B cell (primary cell): ENCODE results near the gene MTUS2. TPM values are rescaled to one million over a fixed set of nuclear protein-coding genes. Genes with fewer than 3 reads are reported as not detected.

Experiments
- ATAC-seq: fragments of 200-7000 bp; cut with Tn5 transposase; one replicate; pipeline ENCODE4 v1.10.0; 2021; ENCODE audit warnings: low read depth, mild to moderate bottlenecking, moderate number of reproducible peaks, moderate library complexity
- CTCF ChIA-PET: fragments of 350-600 bp; sonication (Branson Sonifier 250); formaldehyde crosslinking; loops from one replicate; lab custom pipeline; 2021; ENCODE audit warnings: antibody characterized with exemption, inconsistent platforms; lab: Charles Lee
- POLR2A ChIA-PET: fragments of 350-600 bp; sonication (Branson Sonifier 250); formaldehyde crosslinking; loops from one replicate; lab custom pipeline; 2021; ENCODE audit warnings: antibody characterized with exemption; lab: Charles Lee
- DNase-seq: peaks from one replicate; pipeline ENCODE4 v3.0.0; 2013
- H2AFZ ChIP-seq: 2 replicates; pipeline ENCODE4 v1.6.1; 2012; ENCODE audit warnings: mild to moderate bottlenecking, low read depth, low read length; ENCODE audit not compliant: insufficient read depth, poor library complexity, severe bottlenecking
- H3K27ac ChIP-seq, 2 donors: 1 replicate in 1 of 2; 2 replicates in 1 of 2; pipeline ENCODE4 v1.5.1; 2012 to 2013; ENCODE audit warnings: low read length in 2 of 2, mild to moderate bottlenecking in 2 of 2, moderate library complexity in 1 of 2
- H3K27me3 ChIP-seq, 4 experiments: fragments of 200-600 bp in 1 of 4; sonication (generic) in 1 of 4; replicated peaks in 1 of 4; 1 replicate in 2 of 4; 2 replicates in 2 of 4; pipeline versions ENCODE4 v1.6.1 to v1.7.0; 2013 to 2016; ENCODE audit warnings: low read length in 3 of 4, mild to moderate bottlenecking in 2 of 4, mixed read lengths in 1 of 4, moderate library complexity in 1 of 4; ENCODE audit not compliant: insufficient read depth in 4 of 4, control insufficient read depth in 3 of 4; ENCODE audit errors: control extremely low read depth in 1 of 4
- H3K36me3 ChIP-seq, 2 experiments: replicated peaks in 1 of 2; 1 replicate in 1 of 2; 2 replicates in 1 of 2; pipeline versions ENCODE4 v1.6.1 to v1.7.1; 2013; ENCODE audit warnings: low read length in 1 of 2; ENCODE audit not compliant: insufficient read depth in 2 of 2, control insufficient read depth in 1 of 2; ENCODE audit errors: control extremely low read depth in 1 of 2, extremely low read depth in 1 of 2
- H3K4me1 ChIP-seq, 2 donors: fragments of 200-600 bp in 1 of 2; sonication (generic) in 1 of 2; 1 replicate in 1 of 2; 2 replicates in 1 of 2; pipeline versions ENCODE4 v1.5.1 to v1.6.1; 2013 to 2017; ENCODE audit warnings: low read length in 2 of 2; ENCODE audit not compliant: control insufficient read depth in 2 of 2, insufficient read depth in 2 of 2
- H3K4me2 ChIP-seq: replicated peaks from 2 replicates; pipeline ENCODE3; 2012; ENCODE audit warnings: mild to moderate bottlenecking, low read depth, low read length; ENCODE audit not compliant: poor library complexity, severe bottlenecking
- H3K4me3 ChIP-seq, 5 experiments: fragments of 200-600 bp in 1 of 5; sonication (generic) in 1 of 5; 1 replicate in 3 of 5; 2 replicates in 2 of 5; pipeline versions ENCODE4 v1.5.1 to v1.7.0; 2011 to 2016; ENCODE audit warnings: low read length in 4 of 5, mild to moderate bottlenecking in 4 of 5, low read depth in 2 of 5, control low read depth in 1 of 5, moderate library complexity in 1 of 5; ENCODE audit not compliant: insufficient read depth in 1 of 5; ENCODE audit errors: control extremely low read depth in 1 of 5, extremely low read depth in 1 of 5
- H3K79me2 ChIP-seq: fragments of 200-600 bp; sonication (generic); one replicate; pipeline ENCODE4 v1.6.0; 2016; ENCODE audit warnings: low read length; ENCODE audit not compliant: control insufficient read depth, insufficient read depth
- H3K9ac ChIP-seq: fragments of 200-600 bp; sonication (generic); 2 replicates; pipeline ENCODE4 v1.6.1; 2017; ENCODE audit warnings: mild to moderate bottlenecking, low read length, moderate library complexity
- H3K9me3 ChIP-seq, 3 donors: one replicate each; pipeline versions ENCODE4 v1.6.1 to v1.7.1; 2013; ENCODE audit warnings: low read length in 2 of 3; ENCODE audit not compliant: control insufficient read depth in 2 of 3, insufficient read depth in 1 of 3; ENCODE audit errors: control extremely low read depth in 1 of 3
- H4K20me1 ChIP-seq: 2 replicates; pipeline ENCODE4 v1.6.0; 2012; ENCODE audit warnings: mild to moderate bottlenecking, low read length; ENCODE audit not compliant: insufficient read depth, control insufficient read depth, poor library complexity, severe bottlenecking
- H3K27ac Mint-ChIP-seq: one replicate; pipeline ENCODE4 v1.8.0; 2021; ENCODE audit warnings: mixed read lengths
- H3K27me3 Mint-ChIP-seq: one replicate; pipeline ENCODE4 v1.8.0; 2021; ENCODE audit warnings: mixed read lengths
- H3K4me1 Mint-ChIP-seq: one replicate; pipeline ENCODE4 v1.8.0; 2021; ENCODE audit warnings: mixed read lengths
- H3K4me3 Mint-ChIP-seq: one replicate; pipeline ENCODE4 v1.8.0; 2021; ENCODE audit warnings: mixed read lengths
- H3K9me3 Mint-ChIP-seq: one replicate; pipeline ENCODE4 v1.8.0; 2022; ENCODE audit warnings: mixed read lengths; ENCODE audit not compliant: insufficient read depth
- CTCF ChIP-seq: fragments of 200-600 bp; IDR thresholded peaks from one replicate; pipeline ENCODE4 v1.8.0; 2022; ENCODE audit warnings: antibody characterized with exemption, mild to moderate bottlenecking
- EZH2 ChIP-seq: IDR thresholded peaks from 2 replicates; pipeline ENCODE4 v1.6.1; 2012; ENCODE audit warnings: borderline replicate concordance, low read depth, mild to moderate bottlenecking, moderate library complexity, low read length; ENCODE audit not compliant: insufficient read depth, poor library complexity, severe bottlenecking
- WGBS: methylation state at CpG from one replicate; pipeline ENCODE4 v1.1.5; 2013; ENCODE audit warnings: missing lambda C conversion rate; ENCODE audit not compliant: insufficient coverage; 5-methylcytosine and 5-hydroxymethylcytosine counted together
- intact Hi-C: fragments of 100-400 bp; cut with micrococcal nuclease; formaldehyde crosslinking; loops from one replicate; pipeline ENCODE4 v1.10.0; 2022
- polyA plus RNA-seq: library from polyadenylated mRNA; depleted of rRNA; stranded (reverse); fragments of >200 nt; gene quantifications from 2 replicates; pipeline ENCODE4 v1.2.3, GENCODE V29; 2012
- total RNA-seq, 2 donors: library from RNA; stranded (reverse); fragments of 120-200 nt in 1 of 2; gene quantifications; 1 replicate in 1 of 2; 2 replicates in 1 of 2; pipeline versions ENCODE4 v1.2.3 to v1.2.4, GENCODE V29; 2013 to 2022

MTUS2 gene
- total and polyA plus RNA-seq, 2 donors (not counting 1 experiment from before 2014, with no cell fraction given), result 0.12 TPM; not detected in 1

DNA sequence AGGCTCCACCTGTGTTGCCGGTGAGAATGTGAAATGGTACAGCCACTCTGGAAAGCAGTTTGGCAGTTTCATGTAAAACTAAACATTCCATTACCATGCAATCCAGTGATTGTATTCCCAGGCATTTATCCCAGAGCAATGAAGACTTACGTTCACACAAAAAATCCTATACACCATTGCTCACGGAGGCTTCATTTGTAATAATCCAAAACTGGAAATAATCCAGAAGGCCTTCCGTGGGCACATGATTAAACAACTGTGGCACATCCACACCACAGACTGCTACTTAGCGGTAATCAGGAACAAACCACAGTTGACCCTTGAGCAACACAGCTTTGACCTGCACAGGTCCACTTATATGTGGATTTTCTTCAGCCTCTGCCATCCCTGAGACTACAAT is 339.7 kb downstream of the MTUS2 start:
- Mint-ChIP-seq H3K27ac (no peak overlapping the region), H3K4me3 (no peak overlapping the region), H3K27me3 (peaks cover 16% of the 10 kb centered on the region), H3K4me1 (no peaks in the 10 kb centered on the region), H3K9me3 (no peaks in the 10 kb centered on the region)
- POLR2A ChIA-PET, result no interaction called here
- no peak overlapping the region for H3K27ac ChIP-seq
- no peak overlapping the region for H3K4me3 ChIP-seq
- H3K27me3 ChIP-seq, result peaks cover 0 to 3% (median 0%) of the 10 kb centered on the region in 4 experiments
- H3K79me2 ChIP-seq, result no peaks in the 10 kb centered on the region
- no peak overlapping the region for H3K9ac ChIP-seq
- DNase-seq, result no peak
- no peak overlapping the region for H3K4me2 ChIP-seq
- H3K4me1 ChIP-seq, result no peaks in the 10 kb centered on the region
- TF ChIP-seq CTCF (no peak), EZH2 (no peak)
- ATAC-seq, result no peak
- intact Hi-C loops, result no loop called here
- 95% methylated on average over 5 of the region's 5 CpGs for WGBS
- H4K20me1 ChIP-seq, result no peaks in the 10 kb centered on the region
- H2AFZ ChIP-seq, result no peak overlapping the region
- CTCF ChIA-PET, result no interaction called here
- H3K36me3 ChIP-seq, result no peaks in the 10 kb centered on the region
- no peaks in the 10 kb centered on the region for H3K9me3 ChIP-seq

GRCh38 chr13:29160862-29161261 is 340.7 kb downstream of the MTUS2 start:
- ChIA-PET CTCF (no interaction called here), POLR2A (no interaction called here)
- Histone ChIP-seq H2AFZ (no peak overlapping the region), H3K9ac (no peak overlapping the region), H3K4me1 (no peaks in the 10 kb centered on the region), H3K36me3 (no peaks in the 10 kb centered on the region), H3K27me3 (peaks cover 0 to 3% (median 0%) of the 10 kb centered on the region in 4 experiments), H3K9me3 (no peaks in the 10 kb centered on the region), H3K4me2 (no peak overlapping the region), H3K79me2 (no peaks in the 10 kb centered on the region), H3K4me3 (no peak overlapping the region), H3K27ac (no peak overlapping the region), H4K20me1 (no peaks in the 10 kb centered on the region)
- TF ChIP-seq CTCF (no peak), EZH2 (no peak)
- intact Hi-C loops, result no loop called here
- WGBS, result 32% methylated on average over 2 of the region's 3 CpGs
- Mint-ChIP-seq H3K9me3 (no peaks in the 10 kb centered on the region), H3K27ac (no peak overlapping the region), H3K4me1 (no peaks in the 10 kb centered on the region), H3K27me3 (peaks cover 12% of the 10 kb centered on the region), H3K4me3 (no peak overlapping the region)
- ATAC-seq (no peak), DNase-seq (no peak)
